T-helper 17 cell (primary cell): ENCODE data around the gene DEPDC4. TPM values are rescaled to one million over a fixed set of nuclear protein-coding genes. Genes with fewer than 3 reads are reported as not detected.

ENCODE experiments used
- ATAC-seq: fragments of 150-1000 bp; cut with Tn5 transposase; 2 replicates; pipeline ENCODE4 v1.10.0; 2021; ENCODE audit warnings: mild to moderate bottlenecking, moderate library complexity
- DNase-seq, 3 donors: peaks; one replicate each; pipeline versions ENCODE4 v3.0.0 to v3.0.0-alpha.2; 2020 to 2021
- H3K9me3 ChIP-seq: one replicate; pipeline ENCODE4 v1.7.0; 2013; ENCODE audit warnings: low read length, mild to moderate bottlenecking; ENCODE audit not compliant: control insufficient read depth, poor library complexity, severe bottlenecking
- H3K27ac Mint-ChIP-seq: one replicate; pipeline ENCODE4 v1.8.0; 2022; ENCODE audit warnings: mild to moderate bottlenecking, moderate library complexity, mixed read lengths
- H3K27me3 Mint-ChIP-seq: one replicate; pipeline ENCODE4 v1.8.0; 2022; ENCODE audit warnings: mixed read lengths
- H3K36me3 Mint-ChIP-seq: one replicate; pipeline ENCODE4 v1.8.0; 2022; ENCODE audit warnings: low read depth, mixed read lengths
- H3K4me1 Mint-ChIP-seq: one replicate; pipeline ENCODE4 v1.8.0; 2022; ENCODE audit warnings: mild to moderate bottlenecking, mixed read lengths
- H3K4me3 Mint-ChIP-seq: one replicate; pipeline ENCODE4 v1.8.0; 2022; ENCODE audit warnings: mild to moderate bottlenecking, moderate library complexity, mixed read lengths
- total RNA-seq, 4 donors: library from RNA in 2 of 4; stranded (reverse) in 2 of 4; gene quantifications; one replicate each; pipeline ENCODE4 v1.2.3 and lab custom pipeline; 2022 to 2026

The DEPDC4 gene
- total RNA-seq, 2 donors from 2014 or later, result not detected

DNA sequence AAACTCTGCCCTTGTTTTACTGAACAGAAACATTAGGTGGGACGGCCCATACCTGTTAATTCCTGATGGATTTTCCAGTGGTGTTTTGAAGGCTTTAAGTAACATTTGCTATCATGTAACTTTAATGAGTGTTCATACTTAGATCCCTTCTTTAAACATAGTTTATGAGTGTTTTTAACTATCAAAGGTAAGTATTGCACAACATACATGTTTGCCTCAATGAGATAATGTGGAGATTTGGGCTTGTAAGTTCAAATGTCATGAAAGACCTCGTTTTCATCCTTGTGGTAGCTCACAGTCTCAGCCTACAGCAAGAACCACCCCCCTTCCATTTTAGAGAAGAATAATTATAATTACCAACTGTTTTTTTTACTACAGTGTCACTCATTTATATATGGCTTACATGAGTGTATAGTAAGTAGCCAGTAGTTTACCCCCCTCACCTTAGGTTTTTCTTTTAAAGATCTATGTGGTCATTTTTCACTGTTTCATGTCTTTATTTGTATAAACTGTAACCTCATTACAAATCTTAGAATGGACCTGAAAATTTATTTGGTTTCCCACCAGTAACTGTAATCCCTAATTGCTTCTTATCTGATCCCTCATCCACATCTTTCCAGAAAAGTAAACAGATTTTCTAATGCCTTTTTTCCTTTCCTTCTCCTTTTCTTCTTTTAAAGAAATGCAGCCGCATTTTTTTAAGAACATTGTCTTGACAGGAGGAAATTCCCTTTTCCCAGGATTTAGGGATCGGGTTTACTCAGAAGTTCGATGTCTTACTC is 47.4 kb downstream of the DEPDC4 start:
- Mint-ChIP-seq H3K27me3 (no peaks in the 10 kb centered on the region), H3K4me3 (no peak overlapping the region), H3K27ac (no peak overlapping the region), H3K36me3 (peaks cover 9% of the 10 kb centered on the region), H3K4me1 (peaks cover 6% of the 10 kb centered on the region)
- no peaks in the 10 kb centered on the region for H3K9me3 ChIP-seq
- ATAC-seq, result no peak
- no peak for DNase-seq

DNA sequence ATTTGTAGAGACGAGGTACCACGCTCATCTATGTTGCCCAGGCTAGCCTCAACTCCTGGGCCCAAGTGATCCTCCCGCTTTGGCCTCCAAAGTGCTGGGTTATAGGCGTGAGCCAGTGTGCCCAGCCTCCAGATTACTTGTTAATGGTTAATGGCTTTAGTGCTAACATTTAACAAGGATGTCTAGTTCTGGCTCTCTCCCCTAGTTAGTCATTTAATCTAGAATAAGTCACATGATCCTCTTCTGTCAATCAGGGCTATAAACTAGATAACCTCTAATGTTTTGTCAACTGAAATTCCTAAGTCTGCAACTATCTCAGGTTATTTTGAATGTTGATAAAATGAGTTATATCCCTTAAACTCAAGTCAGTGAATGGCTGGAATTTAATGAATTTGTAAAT is 50.5 kb downstream of the DEPDC4 start:
- Mint-ChIP-seq H3K27ac (no peak overlapping the region), H3K27me3 (no peaks in the 10 kb centered on the region), H3K36me3 (peaks cover 6% of the 10 kb centered on the region), H3K4me1 (peaks cover 7% of the 10 kb centered on the region), H3K4me3 (no peak overlapping the region)
- DNase-seq (no peak), ATAC-seq (no peak)
- no peaks in the 10 kb centered on the region for H3K9me3 ChIP-seq

DNA sequence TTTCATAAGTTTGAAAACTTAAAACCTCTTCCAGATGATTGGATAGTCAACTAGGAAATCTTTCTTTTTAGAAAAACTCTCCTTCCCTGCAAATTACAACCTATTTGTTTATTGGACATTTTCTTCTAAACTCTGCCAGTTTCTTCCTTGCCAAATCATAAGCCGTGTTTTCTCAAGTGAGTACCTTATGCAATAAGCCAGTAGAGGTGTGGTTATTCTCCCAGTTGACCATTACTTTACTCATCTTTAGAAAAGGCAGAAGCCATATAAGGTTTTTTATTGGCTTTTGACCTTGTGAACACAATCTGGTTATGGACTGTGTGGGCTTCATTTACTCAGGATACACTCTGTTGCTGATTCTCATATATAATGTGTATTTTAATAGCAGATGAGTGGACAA is 51.7 kb downstream of the DEPDC4 start:
- Mint-ChIP-seq H3K36me3 (peaks cover 6% of the 10 kb centered on the region), H3K27ac (no peak overlapping the region), H3K27me3 (no peaks in the 10 kb centered on the region), H3K4me1 (peaks cover 7% of the 10 kb centered on the region), H3K4me3 (no peak overlapping the region)
- ATAC-seq (no peak), DNase-seq (no peak)
- no peaks in the 10 kb centered on the region for H3K9me3 ChIP-seq

DNA sequence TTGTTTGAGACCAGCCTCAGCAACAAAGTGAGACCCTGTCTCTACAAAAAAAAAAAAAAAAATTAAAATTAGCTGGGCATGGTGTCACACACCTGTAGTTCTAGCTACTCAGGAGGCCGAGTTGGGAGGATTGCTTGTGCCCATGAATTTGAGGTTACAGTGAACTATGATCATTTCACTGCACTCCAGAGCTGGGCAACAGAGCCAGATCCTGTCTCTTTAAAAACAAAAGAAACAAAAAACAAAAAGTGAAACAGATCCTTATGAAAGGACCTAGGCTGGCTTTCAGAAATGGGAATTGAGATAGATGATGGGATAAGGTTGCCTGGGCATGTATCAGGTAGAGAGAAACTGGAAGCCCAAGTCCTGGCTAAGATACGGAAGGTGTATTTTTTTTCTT is 52.4 kb downstream of the DEPDC4 start:
- Mint-ChIP-seq H3K36me3 (peaks cover 6% of the 10 kb centered on the region), H3K27ac (no peak overlapping the region), H3K27me3 (no peaks in the 10 kb centered on the region), H3K4me3 (no peak overlapping the region), H3K4me1 (peaks cover 7% of the 10 kb centered on the region)
- H3K9me3 ChIP-seq, result no peaks in the 10 kb centered on the region
- ATAC-seq, result no peak
- no peak for DNase-seq

DNA sequence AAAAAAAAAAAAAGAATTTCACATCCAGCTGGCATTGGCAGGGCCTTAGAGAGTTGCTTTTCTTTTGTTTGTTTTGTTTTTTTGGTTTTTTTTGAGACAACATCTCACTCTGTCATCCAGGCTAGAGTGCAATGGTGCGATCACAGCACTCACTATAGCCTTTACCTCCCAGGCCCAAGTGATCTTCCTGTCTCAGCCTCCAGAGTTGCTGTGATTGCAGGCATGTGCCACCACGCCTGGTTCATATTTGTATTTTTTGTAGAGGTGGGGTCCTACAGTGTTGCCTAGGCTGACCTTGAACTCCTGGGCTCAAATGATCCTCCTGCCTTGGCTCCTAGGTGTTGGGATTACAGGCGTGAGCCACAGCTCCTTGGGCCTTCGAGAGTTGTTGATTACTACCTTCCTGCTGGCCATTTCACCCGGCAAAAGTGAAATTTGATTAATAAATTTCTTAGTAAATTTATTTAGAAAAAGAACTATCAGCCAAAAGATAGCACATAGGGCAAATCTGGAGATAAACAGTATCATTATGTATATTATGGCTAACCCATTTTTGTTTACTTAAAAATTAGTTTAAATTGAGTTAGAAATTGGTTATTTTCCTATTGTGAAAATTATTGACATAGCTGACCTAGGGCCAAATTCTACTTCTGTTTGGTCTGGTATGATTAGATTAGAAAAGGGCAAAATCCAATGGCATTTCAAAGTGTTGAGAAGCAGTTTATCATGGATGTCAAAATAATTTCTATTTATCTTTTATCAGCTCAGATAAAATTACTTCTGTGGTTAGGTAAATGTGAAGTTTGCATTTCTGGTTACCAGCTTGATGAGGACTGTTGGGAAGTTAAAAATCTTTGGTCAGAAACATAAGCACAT is 53.6 kb downstream of the DEPDC4 start:
- H3K4me1 Mint-ChIP-seq, result peaks cover 7% of the 10 kb centered on the region
- ATAC-seq, result no peak

DNA sequence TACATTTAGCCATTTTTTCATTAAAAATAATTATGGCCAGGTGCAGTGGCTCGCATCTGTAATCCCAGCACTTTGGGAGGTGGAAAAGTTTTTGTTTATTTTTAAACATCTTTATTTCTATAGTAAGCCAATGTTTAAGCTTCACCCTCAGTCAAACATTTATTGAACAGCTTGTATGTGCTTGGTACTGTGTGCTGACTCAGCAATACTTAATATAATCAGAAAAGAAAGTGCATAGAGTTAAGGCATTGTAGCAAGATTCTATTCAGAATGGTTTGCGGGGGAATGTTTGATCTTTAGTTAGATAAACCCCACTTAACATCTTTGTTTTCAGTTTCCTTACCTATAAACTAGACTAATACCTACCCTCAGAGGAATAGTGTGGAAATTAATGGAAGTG is 55.2 kb downstream of the DEPDC4 start:
- peaks cover 2% of the 10 kb centered on the region for H3K4me1 Mint-ChIP-seq
- H3K4me3 Mint-ChIP-seq, result no peak overlapping the region
- H3K27me3 Mint-ChIP-seq, result no peaks in the 10 kb centered on the region
- no peak overlapping the region for H3K27ac Mint-ChIP-seq
- no peaks in the 10 kb centered on the region for H3K9me3 ChIP-seq
- ATAC-seq, result no peak
- peaks cover 3% of the 10 kb centered on the region for H3K36me3 Mint-ChIP-seq
- DNase-seq, result no peak

More for the DNA sequence above, 53.6 kb downstream of the DEPDC4 start:
- Mint-ChIP-seq H3K36me3 (peaks cover 6% of the 10 kb centered on the region), H3K4me3 (no peak overlapping the region), H3K27me3 (no peaks in the 10 kb centered on the region), H3K27ac (no peak overlapping the region)
- no peaks in the 10 kb centered on the region for H3K9me3 ChIP-seq
- no peak for DNase-seq

DNA sequence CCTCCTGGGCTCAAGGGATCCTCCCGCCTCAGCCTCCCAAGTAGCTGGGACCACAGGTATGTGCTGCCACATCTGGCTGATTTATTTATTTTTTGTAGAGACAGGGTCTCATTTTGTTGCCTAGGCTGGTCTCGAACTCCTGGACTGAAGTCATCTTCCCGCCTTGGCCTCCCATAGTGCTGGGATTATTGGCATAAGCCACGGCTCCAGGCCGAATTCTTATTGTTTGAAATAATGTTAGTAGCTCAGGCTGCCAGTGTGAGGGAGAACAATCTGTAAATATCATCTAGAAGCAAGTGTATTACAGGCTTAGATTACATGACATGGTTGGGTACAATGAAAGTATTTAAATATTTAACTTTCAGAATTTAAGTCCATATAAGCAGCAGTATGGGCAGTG is 58.0 kb downstream of the DEPDC4 start:
- Mint-ChIP-seq H3K36me3 (no peaks in the 10 kb centered on the region), H3K4me3 (no peak overlapping the region), H3K27ac (peak overlapping the region; percentile 69), H3K4me1 (no peaks in the 10 kb centered on the region), H3K27me3 (no peaks in the 10 kb centered on the region)
- DNase-seq, result no peak
- ATAC-seq, result no peak
- no peaks in the 10 kb centered on the region for H3K9me3 ChIP-seq

DNA sequence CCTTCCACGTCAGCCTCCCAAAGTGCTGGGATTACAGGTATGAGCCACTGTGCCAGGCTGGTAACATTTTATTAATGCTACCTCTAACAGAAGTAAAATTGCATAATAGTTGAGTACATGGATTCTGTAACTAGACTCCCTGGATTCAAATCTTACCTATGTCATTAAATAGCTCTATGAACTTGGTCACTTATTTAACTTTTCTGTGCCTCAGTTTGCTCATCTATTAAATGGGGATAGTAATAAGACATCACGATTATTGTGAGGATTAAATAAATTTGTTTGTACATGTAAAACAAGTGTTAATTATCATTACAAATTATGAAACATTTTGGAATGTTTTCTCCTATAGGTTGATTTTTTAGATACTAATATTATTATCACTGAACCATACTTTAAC is 59.6 kb downstream of the DEPDC4 start:
- ATAC-seq (no peak), DNase-seq (no peak)
- Mint-ChIP-seq H3K27ac (no peak overlapping the region), H3K4me3 (no peak overlapping the region), H3K36me3 (no peaks in the 10 kb centered on the region), H3K4me1 (peaks cover 6% of the 10 kb centered on the region), H3K27me3 (no peaks in the 10 kb centered on the region)
- no peaks in the 10 kb centered on the region for H3K9me3 ChIP-seq

DNA sequence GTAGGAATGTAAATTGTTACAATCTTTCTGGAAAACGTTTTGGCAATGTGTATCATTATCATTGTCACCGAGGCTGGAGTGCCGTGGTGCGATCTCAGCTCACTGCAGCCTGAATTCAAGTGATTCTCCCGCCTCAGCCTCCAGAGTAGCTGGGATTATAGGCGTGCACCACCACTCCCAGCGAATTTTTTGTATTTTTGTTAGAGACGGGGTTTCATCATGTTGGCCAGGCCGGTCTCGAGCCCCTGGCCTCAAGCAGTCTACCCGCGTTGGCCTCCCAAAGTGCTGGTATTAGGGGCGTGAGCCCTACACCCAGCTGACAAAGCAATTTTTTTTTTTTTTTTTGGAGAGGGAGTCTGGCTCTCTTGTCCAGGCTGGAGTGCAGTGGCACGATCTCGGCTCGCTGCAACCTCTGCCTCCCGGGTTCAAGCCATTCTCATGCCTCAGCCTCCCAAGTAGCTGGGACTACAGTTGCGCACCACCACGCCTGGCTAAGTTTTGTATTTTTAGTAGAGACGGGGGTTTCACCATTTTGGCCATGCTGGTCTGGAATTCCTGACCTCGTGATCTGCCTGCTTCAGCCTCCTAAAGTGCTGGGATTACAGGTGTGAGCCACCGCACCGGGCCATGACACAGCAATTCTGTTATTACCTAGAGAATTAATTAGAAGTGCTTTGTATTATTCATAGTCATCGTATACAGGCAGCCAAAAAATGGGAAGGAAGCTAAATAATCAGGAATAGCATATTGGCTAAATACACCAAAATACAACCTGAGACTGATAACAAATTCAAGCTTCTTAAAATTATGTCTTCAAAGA is 65.1 kb downstream of the DEPDC4 start:
- ATAC-seq (no peak), DNase-seq (no peak)
- peak overlapping the region; percentile 99 for H3K27ac Mint-ChIP-seq
- H3K36me3 Mint-ChIP-seq, result peaks cover 5% of the 10 kb centered on the region
- no peaks in the 10 kb centered on the region for H3K27me3 Mint-ChIP-seq
- peaks cover 25% of the 10 kb centered on the region for H3K4me1 Mint-ChIP-seq
- peak overlapping the region; percentile 99 for H3K4me3 Mint-ChIP-seq
- no peaks in the 10 kb centered on the region for H3K9me3 ChIP-seq

DNA sequence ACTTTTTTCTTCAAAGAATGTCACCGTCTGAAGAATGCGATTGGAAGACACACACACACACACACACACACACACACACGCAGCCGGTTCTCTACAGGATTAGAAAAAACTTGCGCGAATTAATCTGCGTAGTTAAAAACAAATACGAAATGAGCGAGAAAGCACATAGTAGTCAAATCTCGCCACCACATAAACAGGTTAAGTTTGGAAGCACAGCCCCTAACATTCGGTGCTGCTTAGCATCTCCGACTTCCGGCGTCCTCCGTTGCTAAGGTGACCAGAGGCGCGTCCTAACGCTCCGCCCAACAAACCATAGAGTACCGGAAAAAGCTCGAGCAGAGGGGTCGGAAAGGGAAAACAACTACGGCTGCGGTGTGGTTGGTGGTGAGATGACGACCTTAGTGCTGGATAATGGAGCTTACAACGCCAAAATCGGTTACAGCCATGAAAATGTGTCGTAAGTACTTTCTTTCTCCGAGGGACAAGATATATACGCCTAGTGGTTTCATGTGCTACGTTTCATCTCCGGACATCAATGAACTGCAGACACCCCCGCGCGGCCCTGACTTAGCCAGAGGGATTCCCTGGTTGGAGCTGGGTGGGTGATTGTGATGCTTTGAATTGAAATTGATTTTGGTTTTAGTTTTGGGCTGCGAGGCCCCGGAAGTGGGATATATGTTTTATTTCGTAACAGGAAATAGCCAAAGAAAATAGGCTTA is 66.3 kb downstream of the DEPDC4 start, which contains the start of gene ACTR6:
Gene ACTR6 (plus strand): TSS at position 353 of the 719 bp plus-strand sequence. CDS start 37 bp downstream, at position 390.
- peak within 1 kb of the TSS; percentile 99 for H3K27ac Mint-ChIP-seq
- H3K9me3 ChIP-seq, result no peaks in the 10 kb centered on the region
- DNase-seq, result peak; percentile 85 to 97 (median 92)
- peak within 1 kb of the TSS; percentile 99 for H3K4me3 Mint-ChIP-seq
- no peaks in the 10 kb centered on the region for H3K27me3 Mint-ChIP-seq
- H3K4me1 Mint-ChIP-seq, result peaks cover 25% of the 10 kb centered on the region
- peaks cover 5% of the 10 kb centered on the region for H3K36me3 Mint-ChIP-seq
- peak; percentile 87 for ATAC-seq

DNA sequence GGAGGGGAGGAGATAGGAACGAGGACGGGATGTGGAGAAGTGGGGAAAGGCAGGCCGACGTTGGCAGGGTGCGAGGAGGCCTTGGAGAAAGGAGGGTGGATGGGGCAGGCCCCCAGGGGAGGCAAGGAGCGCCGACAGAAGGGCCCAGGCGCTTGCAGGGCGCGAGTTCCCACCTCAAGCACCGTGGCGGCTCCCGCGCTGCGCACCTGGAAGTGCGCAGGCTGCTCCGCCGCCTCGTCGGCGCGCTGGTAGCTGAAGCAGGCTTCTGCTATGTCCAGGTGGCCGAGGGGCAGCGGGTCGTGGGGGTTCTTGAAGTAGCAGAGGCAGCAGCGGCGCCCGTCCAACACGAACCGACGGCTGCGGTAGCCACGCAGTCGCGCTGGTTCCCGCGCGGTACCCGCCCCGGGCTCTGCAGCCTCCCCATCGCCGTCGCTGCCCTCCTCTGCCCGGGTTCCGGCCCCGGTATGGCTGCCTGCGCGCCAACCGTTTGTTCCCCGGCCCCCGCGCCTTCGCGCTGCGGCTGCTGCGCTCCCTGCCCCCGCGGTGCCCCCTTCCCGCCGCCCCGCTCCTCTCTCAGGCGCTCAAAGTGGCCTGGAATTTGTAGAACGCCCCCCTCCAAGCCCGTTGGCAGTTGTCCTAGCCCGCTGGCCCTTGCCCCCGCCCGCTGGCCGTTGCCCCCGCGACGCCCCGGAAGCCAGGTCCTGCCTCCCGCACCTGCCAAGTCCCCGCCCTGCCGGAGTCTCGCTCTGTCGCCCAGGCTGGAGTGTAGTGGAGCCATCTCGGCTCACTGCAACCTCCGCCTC is 67.3 kb downstream of the DEPDC4 start:
- H3K27me3 Mint-ChIP-seq, result no peaks in the 10 kb centered on the region
- H3K4me1 Mint-ChIP-seq, result peaks cover 31% of the 10 kb centered on the region
- peaks cover 5% of the 10 kb centered on the region for H3K36me3 Mint-ChIP-seq
- H3K4me3 Mint-ChIP-seq, result peak overlapping the region; percentile 99
- H3K9me3 ChIP-seq, result no peaks in the 10 kb centered on the region
- DNase-seq (peak; percentile 59 to 80 (median 77)), ATAC-seq (peak; percentile 67)
- H3K27ac Mint-ChIP-seq, result peak overlapping the region; percentile 99

DNA sequence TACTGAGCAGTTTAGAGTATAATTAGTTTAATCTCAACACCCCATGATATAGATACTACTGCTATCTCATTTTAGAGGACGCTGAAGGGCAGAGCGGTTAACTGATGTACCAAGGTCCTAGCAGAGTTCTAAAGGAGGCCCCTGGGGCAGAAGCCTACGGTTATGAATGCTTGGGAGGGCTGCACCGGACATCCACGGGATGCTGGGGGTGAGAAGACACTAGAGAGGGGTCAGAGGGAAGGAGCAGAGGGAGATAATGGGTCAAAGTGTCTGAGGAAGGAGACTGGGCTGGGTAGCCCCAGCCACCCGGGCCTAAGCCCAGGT is 67.9 kb downstream of the DEPDC4 start:
- Mint-ChIP-seq H3K27ac (peak overlapping the region; percentile 99), H3K4me3 (peak overlapping the region; percentile 99), H3K36me3 (peaks cover 7% of the 10 kb centered on the region), H3K4me1 (peaks cover 31% of the 10 kb centered on the region), H3K27me3 (no peaks in the 10 kb centered on the region)
- H3K9me3 ChIP-seq, result no peaks in the 10 kb centered on the region
- ATAC-seq, result no peak
- no peak for DNase-seq
